OCI-LY7 (cell line): ENCODE measurements around the gene LTB.

ENCODE experiments used
- CTCF ChIP-seq: fragments of 200-600 bp; sonication (generic); conservative IDR thresholded peaks from 2 replicates; pipeline ENCODE4 v1.5.1; 2014; ENCODE audit warnings: mild to moderate bottlenecking, antibody characterized with exemption, low read length, moderate library complexity, mixed read lengths
- EZH2phosphoT487 ChIP-seq: fragments of 200-600 bp; sonication (generic); IDR thresholded peaks from 2 replicates; pipeline ENCODE4 v1.6.1; 2018; ENCODE audit warnings: low read depth, borderline replicate concordance, mild to moderate bottlenecking, mixed run types, antibody characterized with exemption, low read length, moderate library complexity, mixed read lengths

- TF ChIP-seq CTCF (no peak), EZH2phosphoT487 (no peak)
Measured at GRCh38 chr6:31621991-31622390, 39.8 kb upstream of the LTB start.
